H1 (cell line): Measurements from ENCODE around the gene CYB561D2.

Experiments
- CBX5 ChIP-seq: fragments of 300-800, 300-1000 bp; sonication (generic); IDR thresholded peaks from 2 replicates; pipeline ENCODE4 v1.7.1; 2016; ENCODE audit warnings: antibody characterized with exemption, low read length, low read depth
- CEBPB ChIP-seq: IDR thresholded peaks from 2 replicates; pipeline ENCODE4 v1.6.1; 2012; ENCODE audit warnings: low read depth, low read length
- CHD2 ChIP-seq: IDR thresholded peaks from 2 replicates; pipeline ENCODE4 v1.6.1; 2012; ENCODE audit warnings: low read length, improper control_type of control experiment
- CTCF ChIP-seq, 3 experiments: IDR thresholded peaks; 1 replicate in 2 of 3; 2 replicates in 1 of 3; pipeline versions ENCODE4 v1.5.1 to v1.6.1; 2011; ENCODE audit warnings: low read length in 3 of 3, mild to moderate bottlenecking in 3 of 3, inconsistent platforms in 2 of 3, low read depth in 1 of 3, moderate library complexity in 1 of 3; ENCODE audit not compliant: insufficient read depth in 1 of 3; ENCODE audit errors: control extremely low read depth in 1 of 3
- EZH2 ChIP-seq: fragments of 200-600 bp; sonication (generic); IDR thresholded peaks from 2 replicates; pipeline ENCODE4 v1.7.1; 2012; ENCODE audit warnings: low read depth, mild to moderate bottlenecking, moderate library complexity, low read length, inconsistent platforms; ENCODE audit not compliant: severe bottlenecking
- JUND ChIP-seq: IDR thresholded peaks from 2 replicates; pipeline ENCODE4 v1.6.1; 2011; ENCODE audit warnings: mild to moderate bottlenecking, improper control_type of control experiment, low read length
- POLR2A ChIP-seq, 2 experiments: IDR thresholded peaks; 1 replicate in 1 of 2; 2 replicates in 1 of 2; pipeline ENCODE4 v1.6.1; 2011; ENCODE audit warnings: low read depth in 2 of 2, low read length in 2 of 2, mild to moderate bottlenecking in 2 of 2; ENCODE audit errors: control extremely low read depth in 1 of 2

- TF ChIP-seq CTCF (IDR thresholded peaks at IDR 0.05; ENCODE audit: control extremely low read depth in 1 of 3, insufficient read depth in 1 of 3, low read depth in 1 of 3, low read length in 3 of 3) (no peak), POLR2A (IDR thresholded peaks at IDR 0.05; ENCODE audit: control extremely low read depth in 1 of 2, low read depth in 2 of 2, low read length in 2 of 2) (peak in 1 of 2 experiments; percentile 54; a peak in 2 of 3 replicates), EZH2 (no peak), CEBPB (no peak), JUND (peak; percentile 91), CBX5 (no peak), CHD2 (no peak)
Measured at GRCh38 chr3:50337175-50337861, 13.3 kb upstream of the CYB561D2 start.
